Astrocyte (in vitro differentiated cells and primary cell): ENCODE data around the gene GAD2. TPM values are rescaled to one million over a fixed set of nuclear protein-coding genes. Genes with fewer than 3 reads are reported as not detected.

Experiments used
- DNase-seq: peaks from one replicate; pipeline ENCODE4 v3.0.0-alpha.2; 2010; ENCODE audit warnings: low read depth
- FAIRE-seq: peaks from 2 replicates; lab custom pipeline; 2011; peaks lifted over from hg19 to GRCh38; lab: Jason Lieb, UNC
- H2AFZ ChIP-seq: 2 replicates; pipeline ENCODE4 v1.6.0; 2012; ENCODE audit warnings: low read depth, low read length, inconsistent platforms
- H3K27ac ChIP-seq: 2 replicates; pipeline ENCODE4 v1.5.1; 2011; ENCODE audit warnings: low read depth, low read length, inconsistent platforms
- H3K27me3 ChIP-seq: 2 replicates; pipeline ENCODE4 v1.6.0; 2011; ENCODE audit warnings: low read length, inconsistent platforms; ENCODE audit not compliant: insufficient read depth
- H3K36me3 ChIP-seq: 2 replicates; pipeline ENCODE4 v1.5.1; 2011; ENCODE audit warnings: low read length, inconsistent platforms; ENCODE audit not compliant: insufficient read depth
- H3K4me1 ChIP-seq: 2 replicates; pipeline ENCODE4 v1.5.1; 2011; ENCODE audit warnings: low read length, inconsistent platforms; ENCODE audit not compliant: insufficient read depth
- H3K4me2 ChIP-seq: 2 replicates; pipeline ENCODE4 v1.6.0; 2012; ENCODE audit warnings: low read length, inconsistent platforms
- H3K4me3 ChIP-seq: 2 replicates; pipeline ENCODE4 v1.5.1; 2011; ENCODE audit warnings: low read depth, mild to moderate bottlenecking, low read length, inconsistent platforms; ENCODE audit not compliant: insufficient read depth
- H3K79me2 ChIP-seq: 2 replicates; pipeline ENCODE4 v1.6.0; 2012; ENCODE audit warnings: mild to moderate bottlenecking, low read length, inconsistent platforms; ENCODE audit not compliant: insufficient read depth
- H3K9ac ChIP-seq: 2 replicates; pipeline ENCODE4 v1.6.0; 2012; ENCODE audit warnings: mild to moderate bottlenecking, low read length, inconsistent platforms
- H3K9me3 ChIP-seq: 2 replicates; pipeline ENCODE4 v1.5.1; 2012; ENCODE audit warnings: low read depth, mild to moderate bottlenecking, low read length, inconsistent platforms; ENCODE audit not compliant: insufficient read depth
- H4K20me1 ChIP-seq: 2 replicates; pipeline ENCODE4 v1.6.0; 2012; ENCODE audit warnings: low read length, inconsistent platforms; ENCODE audit not compliant: insufficient read depth
- H3K27ac Mint-ChIP-seq: one replicate; pipeline ENCODE4 v1.8.0; 2021; ENCODE audit warnings: mild to moderate bottlenecking, mixed read lengths; ENCODE audit not compliant: unreplicated experiment
- H3K27me3 Mint-ChIP-seq: one replicate; pipeline ENCODE4 v1.8.0; 2021; ENCODE audit warnings: low read depth, mixed read lengths; ENCODE audit not compliant: unreplicated experiment
- H3K36me3 Mint-ChIP-seq: one replicate; pipeline ENCODE4 v1.8.0; 2021; ENCODE audit warnings: low read depth, mixed read lengths; ENCODE audit not compliant: unreplicated experiment
- H3K4me1 Mint-ChIP-seq: one replicate; pipeline ENCODE4 v1.8.0; 2021; ENCODE audit warnings: low read depth, mixed read lengths; ENCODE audit not compliant: unreplicated experiment
- H3K4me3 Mint-ChIP-seq: one replicate; pipeline ENCODE4 v1.8.0; 2021; ENCODE audit warnings: mild to moderate bottlenecking, moderate library complexity, mixed read lengths; ENCODE audit not compliant: unreplicated experiment
- H3K9me3 Mint-ChIP-seq: one replicate; pipeline ENCODE4 v1.8.0; 2021; ENCODE audit warnings: mild to moderate bottlenecking, mixed read lengths; ENCODE audit not compliant: unreplicated experiment
- EZH2 ChIP-seq: IDR thresholded peaks from 2 replicates; pipeline ENCODE4 v1.6.1; 2012; ENCODE audit warnings: mild to moderate bottlenecking, low read length, inconsistent platforms; ENCODE audit not compliant: insufficient read depth
- total RNA-seq: library from RNA; stranded (reverse); gene quantifications from 2 replicates; pipeline ENCODE4 v1.2.1, GENCODE V29; 2021
- TF ChIP-seq, protein P1 (sequence below): IDR thresholded peaks from 2 replicates; pipeline ENCODE4 v1.5.1; 2011; ENCODE audit warnings: low read depth, mild to moderate bottlenecking, inconsistent platforms, low read length, moderate library complexity; ENCODE audit not compliant: insufficient read depth

Gene GAD2
- total RNA-seq, 1 donor from 2014 or later: not detected

DNA sequence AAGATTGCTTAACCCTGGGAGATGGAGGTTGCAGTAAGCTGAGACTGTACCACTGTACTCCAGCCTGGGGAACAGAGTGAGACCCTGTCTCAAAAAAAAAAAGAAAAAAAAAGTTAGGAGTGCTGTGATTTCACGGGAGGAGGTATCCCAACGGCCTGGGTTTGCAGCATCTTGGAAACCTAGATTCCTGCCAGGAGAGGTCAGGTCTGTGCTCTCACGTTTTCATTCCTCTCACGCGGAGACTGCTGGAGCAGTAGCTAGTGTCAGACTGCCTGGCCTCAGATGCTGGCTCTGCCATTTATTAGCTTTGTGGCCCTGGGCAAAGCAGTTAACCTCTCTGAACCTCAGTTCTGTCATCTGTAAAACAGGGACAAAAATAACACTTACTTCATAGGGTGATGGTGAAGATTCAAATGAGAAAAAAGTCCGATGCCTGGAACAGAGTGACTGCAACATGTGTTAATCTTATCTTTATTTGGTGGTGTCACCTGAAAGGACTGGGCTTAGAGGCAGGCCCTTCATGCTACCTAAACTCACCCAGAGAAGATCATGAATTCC lies 94.9 kb downstream of the GAD2 start:
- DNase-seq (no peak), FAIRE-seq (no peak)
- H3K36me3 ChIP-seq: no peaks in the 10 kb centered on the region
- H3K9me3 ChIP-seq: no peaks in the 10 kb centered on the region
- Mint-ChIP-seq H3K4me1 (no peaks in the 10 kb centered on the region), H3K27me3 (peaks cover 3% of the 10 kb centered on the region), H3K27ac (no peak overlapping the region), H3K9me3 (peaks cover 2% of the 10 kb centered on the region), H3K36me3 (no peaks in the 10 kb centered on the region), H3K4me3 (no peak overlapping the region)
- no peak for TF ChIP-seq EZH2
- TF ChIP-seq, protein P1, sequence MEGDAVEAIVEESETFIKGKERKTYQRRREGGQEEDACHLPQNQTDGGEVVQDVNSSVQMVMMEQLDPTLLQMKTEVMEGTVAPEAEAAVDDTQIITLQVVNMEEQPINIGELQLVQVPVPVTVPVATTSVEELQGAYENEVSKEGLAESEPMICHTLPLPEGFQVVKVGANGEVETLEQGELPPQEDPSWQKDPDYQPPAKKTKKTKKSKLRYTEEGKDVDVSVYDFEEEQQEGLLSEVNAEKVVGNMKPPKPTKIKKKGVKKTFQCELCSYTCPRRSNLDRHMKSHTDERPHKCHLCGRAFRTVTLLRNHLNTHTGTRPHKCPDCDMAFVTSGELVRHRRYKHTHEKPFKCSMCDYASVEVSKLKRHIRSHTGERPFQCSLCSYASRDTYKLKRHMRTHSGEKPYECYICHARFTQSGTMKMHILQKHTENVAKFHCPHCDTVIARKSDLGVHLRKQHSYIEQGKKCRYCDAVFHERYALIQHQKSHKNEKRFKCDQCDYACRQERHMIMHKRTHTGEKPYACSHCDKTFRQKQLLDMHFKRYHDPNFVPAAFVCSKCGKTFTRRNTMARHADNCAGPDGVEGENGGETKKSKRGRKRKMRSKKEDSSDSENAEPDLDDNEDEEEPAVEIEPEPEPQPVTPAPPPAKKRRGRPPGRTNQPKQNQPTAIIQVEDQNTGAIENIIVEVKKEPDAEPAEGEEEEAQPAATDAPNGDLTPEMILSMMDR: no peak
- H4K20me1 ChIP-seq: no peaks in the 10 kb centered on the region
- no peaks in the 10 kb centered on the region for H3K79me2 ChIP-seq
- no peak overlapping the region for H2AFZ ChIP-seq
- H3K9ac ChIP-seq: no peak overlapping the region
- H3K4me2 ChIP-seq: no peak overlapping the region
- H3K4me3 ChIP-seq: no peak overlapping the region
- H3K4me1 ChIP-seq: no peaks in the 10 kb centered on the region
- no peak overlapping the region for H3K27ac ChIP-seq
- no peaks in the 10 kb centered on the region for H3K27me3 ChIP-seq

DNA sequence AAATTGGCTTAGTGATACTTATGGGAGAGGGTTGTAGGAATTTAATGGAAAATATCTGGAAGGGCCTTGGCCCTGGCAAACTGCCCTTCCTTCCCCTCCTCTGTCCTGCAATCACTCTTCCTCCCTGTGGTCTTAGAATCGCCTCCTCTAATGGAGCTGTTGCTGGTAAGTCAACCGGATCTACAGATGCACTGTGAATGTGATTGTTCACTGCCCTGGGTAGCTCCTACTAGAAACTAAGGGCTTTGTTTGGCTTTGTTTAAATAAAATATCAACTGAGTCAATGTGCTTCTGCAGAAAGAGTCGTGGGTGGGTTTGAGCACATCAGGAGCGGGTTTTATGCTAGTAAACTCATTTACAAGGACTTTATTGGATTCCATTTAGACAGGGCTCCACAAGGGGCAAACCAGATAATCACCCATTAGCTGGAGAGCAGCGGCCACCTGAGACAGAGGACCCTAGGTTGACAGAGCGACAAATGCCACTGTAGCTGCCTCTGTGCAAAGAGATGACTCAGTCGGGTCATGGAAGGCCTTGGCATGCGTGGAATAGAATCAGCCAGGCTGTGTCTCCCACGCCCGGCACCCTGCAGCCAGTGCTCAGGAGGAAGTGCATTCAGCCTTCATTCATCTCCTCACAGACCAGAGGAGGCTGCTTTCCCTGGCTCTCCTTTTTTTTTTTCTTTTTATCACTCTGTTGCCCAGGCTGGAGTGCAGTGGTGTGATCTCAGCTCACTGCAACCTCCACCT lies 97.9 kb downstream of the GAD2 start:
- Histone ChIP-seq H3K79me2 (no peaks in the 10 kb centered on the region), H3K4me2 (no peak overlapping the region), H4K20me1 (no peaks in the 10 kb centered on the region), H3K27me3 (no peaks in the 10 kb centered on the region), H3K36me3 (no peaks in the 10 kb centered on the region), H3K4me3 (no peak overlapping the region), H3K4me1 (no peaks in the 10 kb centered on the region), H2AFZ (no peak overlapping the region), H3K9ac (no peak overlapping the region), H3K9me3 (no peaks in the 10 kb centered on the region), H3K27ac (no peak overlapping the region)
- no peaks in the 10 kb centered on the region for H3K36me3 Mint-ChIP-seq
- no peak overlapping the region for H3K27ac Mint-ChIP-seq
- TF ChIP-seq, protein P1: no peak
- no peak for TF ChIP-seq EZH2
- peaks cover 2% of the 10 kb centered on the region for H3K9me3 Mint-ChIP-seq
- H3K27me3 Mint-ChIP-seq: peaks cover 2% of the 10 kb centered on the region
- no peaks in the 10 kb centered on the region for H3K4me1 Mint-ChIP-seq
- no peak for FAIRE-seq
- no peak overlapping the region for H3K4me3 Mint-ChIP-seq
- DNase-seq: no peak

- no peaks in the 10 kb centered on the region for H3K27me3 ChIP-seq
- Mint-ChIP-seq H3K27me3 (peaks cover 4% of the 10 kb centered on the region), H3K36me3 (no peaks in the 10 kb centered on the region), H3K4me1 (no peaks in the 10 kb centered on the region), H3K4me3 (no peak overlapping the region), H3K9me3 (no peaks in the 10 kb centered on the region), H3K27ac (no peak overlapping the region)
- H3K79me2 ChIP-seq: no peaks in the 10 kb centered on the region
- no peaks in the 10 kb centered on the region for H3K4me1 ChIP-seq
- no peak overlapping the region for H3K9ac ChIP-seq
- H3K9me3 ChIP-seq: no peaks in the 10 kb centered on the region
- TF ChIP-seq EZH2: no peak
- TF ChIP-seq, protein P1: no peak
- FAIRE-seq (no peak), DNase-seq (no peak)
- H3K4me3 ChIP-seq: no peak overlapping the region
- no peaks in the 10 kb centered on the region for H4K20me1 ChIP-seq
- no peak overlapping the region for H3K27ac ChIP-seq
- H3K36me3 ChIP-seq: no peaks in the 10 kb centered on the region
- H3K4me2 ChIP-seq: no peak overlapping the region
- H2AFZ ChIP-seq: no peak overlapping the region
Measured at GRCh38 chr10:26318672-26319071, 102.1 kb downstream of the GAD2 start.
